Measurements from ENCODE around the gene RBMS3.

GRCh38 chr3:29285471-29286071 is 4.7 kb downstream of the RBMS3 start:
- TF ChIP-seq SP1 (IDR thresholded peaks at IDR 0.05) (no peak), FOXK2 (IDR thresholded peaks at IDR 0.05) (no peak), SUZ12 (IDR thresholded peaks at IDR 0.05) (no peak), FOXM1 (IDR thresholded peaks at IDR 0.05; ENCODE audit: borderline replicate concordance) (no peak), BHLHE40 (IDR thresholded peaks at IDR 0.05; ENCODE audit: borderline replicate concordance) (no peak), ELF4 (IDR thresholded peaks at IDR 0.05) (no peak), FOXA1 (IDR thresholded peaks at IDR 0.05) (no peak), L3MBTL2 (conservative IDR thresholded peaks at IDR 0.05) (no peak), ZNF384 (IDR thresholded peaks at IDR 0.05) (no peak)
- TF ChIP-seq, protein P1, sequence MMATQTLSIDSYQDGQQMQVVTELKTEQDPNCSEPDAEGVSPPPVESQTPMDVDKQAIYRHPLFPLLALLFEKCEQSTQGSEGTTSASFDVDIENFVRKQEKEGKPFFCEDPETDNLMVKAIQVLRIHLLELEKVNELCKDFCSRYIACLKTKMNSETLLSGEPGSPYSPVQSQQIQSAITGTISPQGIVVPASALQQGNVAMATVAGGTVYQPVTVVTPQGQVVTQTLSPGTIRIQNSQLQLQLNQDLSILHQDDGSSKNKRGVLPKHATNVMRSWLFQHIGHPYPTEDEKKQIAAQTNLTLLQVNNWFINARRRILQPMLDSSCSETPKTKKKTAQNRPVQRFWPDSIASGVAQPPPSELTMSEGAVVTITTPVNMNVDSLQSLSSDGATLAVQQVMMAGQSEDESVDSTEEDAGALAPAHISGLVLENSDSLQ (IDR thresholded peaks at IDR 0.05), result no peak

Measured in HEK293T (cell line).